A673 (cell line): ENCODE results near the gene UBN2. TPM values are rescaled to one million over a fixed set of nuclear protein-coding genes. Genes with fewer than 3 reads are reported as not detected.

Experiments
- BruUV-seq: library from RNA; stranded (reverse); fragments of 400-500 nt; replicated peaks from 2 replicates; lab custom pipeline; 2021; lab: Mats Ljungman, UMichigan
- CTCF ChIA-PET: fragments of 300-600 bp; sonication (Branson Sonifier 250); formaldehyde crosslinking; loops from one replicate; lab custom pipeline; 2022; ENCODE audit warnings: antibody characterized with exemption; lab: Charles Lee
- POLR2A ChIA-PET: fragments of 300-600 bp; sonication (Branson Sonifier 250); formaldehyde crosslinking; loops from one replicate; lab custom pipeline; 2022; ENCODE audit warnings: antibody characterized with exemption; ENCODE audit not compliant: low non-redundant PET; lab: Charles Lee
- DNase-seq: peaks from one replicate; pipeline ENCODE4 v3.0.0-alpha.2; 2015; ENCODE audit warnings: low spot score
- H3K27ac ChIP-seq: fragments of 200-600 bp; sonication (generic); 2 replicates; pipeline ENCODE4 v1.5.1; 2016; ENCODE audit warnings: mixed run types, low read depth, mild to moderate bottlenecking, mixed read lengths, antibody characterized with exemption, low read length; ENCODE audit not compliant: poor library complexity, severe bottlenecking
- H3K27me3 ChIP-seq: fragments of 200-600 bp; sonication (generic); replicated peaks from 2 replicates; pipeline ENCODE4 v1.6.1; 2017; ENCODE audit warnings: mixed run types, low read depth, mild to moderate bottlenecking, mixed read lengths, antibody characterized with exemption, low read length; ENCODE audit not compliant: insufficient read depth, poor library complexity
- H3K36me3 ChIP-seq: fragments of 200-600 bp; sonication (generic); 2 replicates; pipeline ENCODE4 v1.6.1; 2016; ENCODE audit warnings: mixed run types, mild to moderate bottlenecking, mixed read lengths, antibody characterized with exemption, low read length; ENCODE audit not compliant: insufficient read depth, poor library complexity, severe bottlenecking
- H3K4me1 ChIP-seq: fragments of 200-600 bp; sonication (generic); 2 replicates; pipeline ENCODE4 v1.6.1; 2017; ENCODE audit warnings: mixed run types, mild to moderate bottlenecking, mixed read lengths, antibody characterized with exemption, low read length; ENCODE audit not compliant: insufficient read depth, poor library complexity, severe bottlenecking
- H3K4me3 ChIP-seq: fragments of 200-600 bp; sonication (generic); 2 replicates; pipeline ENCODE4 v1.5.1; 2016; ENCODE audit warnings: low read depth, mixed run types, mild to moderate bottlenecking, mixed read lengths, low read length; ENCODE audit not compliant: poor library complexity, severe bottlenecking
- H3K9me3 ChIP-seq: fragments of 200-600 bp; sonication (generic); 2 replicates; pipeline ENCODE4 v1.6.1; 2016; ENCODE audit warnings: mixed run types, low read depth, mild to moderate bottlenecking, mixed read lengths, antibody characterized with exemption, low read length; ENCODE audit not compliant: poor library complexity, severe bottlenecking
- EZH2 ChIP-seq: fragments of 200-600 bp; sonication (generic); IDR thresholded peaks from 2 replicates; pipeline ENCODE4 v1.6.1; 2017; ENCODE audit warnings: borderline replicate concordance, low read depth, mild to moderate bottlenecking, mixed read lengths, antibody characterized with exemption, low read length; ENCODE audit not compliant: poor library complexity, severe bottlenecking
- intact Hi-C: fragments of 100-400 bp; cut with micrococcal nuclease; formaldehyde crosslinking; loops from one replicate; pipeline ENCODE4 v1.10.0; 2022; ENCODE audit not compliant: unreplicated experiment
- total RNA-seq: library from RNA; stranded (reverse); gene quantifications from 2 replicates; pipeline ENCODE4 v1.2.3, GENCODE V29; 2021
- TF ChIP-seq, protein P1 (sequence below): fragments of 300-800, 200-600 bp; sonication (generic); conservative IDR thresholded peaks from 2 replicates; pipeline ENCODE4 v1.5.1; 2017; ENCODE audit warnings: low read depth, mild to moderate bottlenecking, antibody characterized with exemption, low read length, moderate library complexity, mixed read lengths

Gene UBN2
- total RNA-seq, 1 experiment from 2014 or later: 14.5 TPM

- Histone ChIP-seq H3K4me3 (no peak overlapping the region), H3K27me3 (no peaks in the 10 kb centered on the region), H3K4me1 (no peaks in the 10 kb centered on the region), H3K36me3 (no peaks in the 10 kb centered on the region), H3K9me3 (no peaks in the 10 kb centered on the region), H3K27ac (no peak overlapping the region)
- DNase-seq: no peak
- ChIA-PET POLR2A (no interaction called here), CTCF (no interaction called here)
- intact Hi-C loops: no loop called here
- BruUV-seq: no TSS peak
- TF ChIP-seq EZH2: no peak
- TF ChIP-seq, protein P1, sequence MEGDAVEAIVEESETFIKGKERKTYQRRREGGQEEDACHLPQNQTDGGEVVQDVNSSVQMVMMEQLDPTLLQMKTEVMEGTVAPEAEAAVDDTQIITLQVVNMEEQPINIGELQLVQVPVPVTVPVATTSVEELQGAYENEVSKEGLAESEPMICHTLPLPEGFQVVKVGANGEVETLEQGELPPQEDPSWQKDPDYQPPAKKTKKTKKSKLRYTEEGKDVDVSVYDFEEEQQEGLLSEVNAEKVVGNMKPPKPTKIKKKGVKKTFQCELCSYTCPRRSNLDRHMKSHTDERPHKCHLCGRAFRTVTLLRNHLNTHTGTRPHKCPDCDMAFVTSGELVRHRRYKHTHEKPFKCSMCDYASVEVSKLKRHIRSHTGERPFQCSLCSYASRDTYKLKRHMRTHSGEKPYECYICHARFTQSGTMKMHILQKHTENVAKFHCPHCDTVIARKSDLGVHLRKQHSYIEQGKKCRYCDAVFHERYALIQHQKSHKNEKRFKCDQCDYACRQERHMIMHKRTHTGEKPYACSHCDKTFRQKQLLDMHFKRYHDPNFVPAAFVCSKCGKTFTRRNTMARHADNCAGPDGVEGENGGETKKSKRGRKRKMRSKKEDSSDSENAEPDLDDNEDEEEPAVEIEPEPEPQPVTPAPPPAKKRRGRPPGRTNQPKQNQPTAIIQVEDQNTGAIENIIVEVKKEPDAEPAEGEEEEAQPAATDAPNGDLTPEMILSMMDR: no peak
These were observed 11.8 kb downstream of the UBN2 start for GRCh38 chr7:139242741-139243281.

DNA sequence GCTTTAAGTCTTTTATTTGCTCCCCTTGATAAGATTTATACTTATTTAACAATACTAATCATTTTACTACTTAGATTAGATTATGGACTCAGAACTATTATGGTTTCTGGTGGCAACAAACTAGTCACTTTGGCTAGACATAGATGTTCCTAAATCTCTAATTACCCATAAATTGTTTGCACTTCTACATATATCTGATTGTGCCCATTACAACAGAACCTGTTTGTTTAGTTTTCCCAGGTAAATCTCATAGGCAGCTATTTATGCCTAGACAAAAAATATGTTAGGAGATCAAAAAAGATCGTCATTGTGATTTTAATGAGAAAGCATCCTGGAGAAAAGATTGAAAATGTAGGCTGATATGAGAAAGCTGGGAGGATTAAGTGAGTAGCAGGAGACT lies 14.4 kb downstream of the UBN2 start:
- CTCF ChIA-PET: no interaction called here
- DNase-seq: no peak
- intact Hi-C loops: no loop called here
- no TSS peak for BruUV-seq
- TF ChIP-seq, protein P1: no peak
- TF ChIP-seq EZH2: no peak
- Histone ChIP-seq H3K27me3 (no peaks in the 10 kb centered on the region), H3K4me3 (no peak overlapping the region), H3K36me3 (no peaks in the 10 kb centered on the region), H3K27ac (no peak overlapping the region), H3K9me3 (no peaks in the 10 kb centered on the region), H3K4me1 (no peaks in the 10 kb centered on the region)
- POLR2A ChIA-PET: no interaction called here

- ChIA-PET POLR2A (no interaction called here), CTCF (interaction anchor here (0.7 kb wide), 1 partner anchor 74 kb away, joined by 3 read pairs; no protein-coding TSS in a partner anchor)
- no peak for DNase-seq
- H3K9me3 ChIP-seq: no peaks in the 10 kb centered on the region
- H3K4me1 ChIP-seq: no peaks in the 10 kb centered on the region
- no peaks in the 10 kb centered on the region for H3K27me3 ChIP-seq
- no peak overlapping the region for H3K27ac ChIP-seq
- no peaks in the 10 kb centered on the region for H3K36me3 ChIP-seq
- BruUV-seq: no TSS peak
- TF ChIP-seq, protein P1: no peak
- no peak for TF ChIP-seq EZH2
- no peak overlapping the region for H3K4me3 ChIP-seq
- intact Hi-C loops: no loop called here
These were observed 15.5 kb downstream of the UBN2 start for GRCh38 chr7:139246494-139246893.
